IMR-90 (cell line): Measurements from ENCODE around the gene CLASP1. TPM values are rescaled to one million over a fixed set of nuclear protein-coding genes. Genes with fewer than 3 reads are reported as not detected.

Experiments
- ATAC-seq: fragments of 200-7000 bp; cut with Tn5 transposase; 2 replicates; pipeline ENCODE4 v1.9.1; 2020; ENCODE audit warnings: low read depth, mild to moderate bottlenecking, moderate library complexity
- BruUV-seq: library from RNA; stranded (reverse); fragments of 400-500 nt; replicated peaks from 2 replicates; lab custom pipeline; 2021; lab: Mats Ljungman, UMichigan
- CTCF ChIA-PET: fragments of 300-600 bp; formaldehyde crosslinking; extraction: SDS; loops from one replicate; lab custom pipeline; 2021; ENCODE audit warnings: antibody characterized with exemption; lab: Yijun Ruan, JAX
- POLR2A ChIA-PET: fragments of 300-600 bp; sonication (Branson Sonifier 250); formaldehyde crosslinking; loops from one replicate; lab custom pipeline; 2022; ENCODE audit warnings: antibody characterized with exemption; ENCODE audit not compliant: unreplicated experiment; lab: Charles Lee
- DNase-seq: peaks from one replicate; pipeline ENCODE4 v3.0.0; 2013
- H2AFZ ChIP-seq: replicated peaks from 2 replicates; pipeline ENCODE3; 2013; ENCODE audit warnings: low read length, mild to moderate bottlenecking; ENCODE audit not compliant: poor library complexity
- H2AK5ac ChIP-seq: 2 replicates; pipeline ENCODE4 v1.6.1; 2013; ENCODE audit warnings: low read depth, low read length, inconsistent platforms
- H2AK9ac ChIP-seq: replicated peaks from 2 replicates; pipeline ENCODE3; 2013; ENCODE audit warnings: mild to moderate bottlenecking, low read depth, low read length, moderate library complexity; ENCODE audit not compliant: poor library complexity
- H2BK120ac ChIP-seq: 2 replicates; pipeline ENCODE4 v1.6.1; 2013; ENCODE audit warnings: low read depth, low read length, inconsistent platforms
- H2BK15ac ChIP-seq: 3 replicates; pipeline ENCODE4 v1.6.1; 2013; ENCODE audit warnings: low read depth, low read length, inconsistent platforms
- H2BK20ac ChIP-seq: 2 replicates; pipeline ENCODE4 v1.6.1; 2013; ENCODE audit warnings: low read depth, mild to moderate bottlenecking, inconsistent platforms, low read length, moderate library complexity
- H2BK5ac ChIP-seq: 2 replicates; pipeline ENCODE4 v1.6.1; 2013; ENCODE audit warnings: mild to moderate bottlenecking, low read depth, low read length, inconsistent platforms; ENCODE audit not compliant: poor library complexity, severe bottlenecking
- H3K14ac ChIP-seq: replicated peaks from 2 replicates; pipeline ENCODE4 v1.6.1; 2013; ENCODE audit warnings: low read depth, low read length, inconsistent platforms
- H3K18ac ChIP-seq: 2 replicates; pipeline ENCODE4 v1.6.1; 2013; ENCODE audit warnings: low read depth, low read length, control low read depth
- H3K23ac ChIP-seq: 2 replicates; pipeline ENCODE4 v1.6.1; 2013; ENCODE audit warnings: low read depth, low read length, inconsistent platforms
- H3K27ac ChIP-seq: 2 replicates; pipeline ENCODE4 v1.5.1; 2013; ENCODE audit warnings: mild to moderate bottlenecking, control low read depth, low read length; ENCODE audit not compliant: insufficient read depth
- H3K27me3 ChIP-seq: 2 replicates; pipeline ENCODE4 v1.6.1; 2013; ENCODE audit warnings: low read length; ENCODE audit not compliant: control insufficient read depth, insufficient read depth
- H3K36me3 ChIP-seq: 2 replicates; pipeline ENCODE4 v1.6.1; 2013; ENCODE audit warnings: low read length, mixed read lengths; ENCODE audit not compliant: control insufficient read depth, insufficient read depth
- H3K4ac ChIP-seq: 2 replicates; pipeline ENCODE4 v1.6.1; 2013; ENCODE audit warnings: low read depth, low read length, inconsistent platforms
- H3K4me1 ChIP-seq: 2 replicates; pipeline ENCODE4 v1.6.1; 2013; ENCODE audit warnings: low read length, mixed read lengths; ENCODE audit not compliant: control insufficient read depth, insufficient read depth
- H3K4me2 ChIP-seq: 2 replicates; pipeline ENCODE4 v1.6.1; 2013; ENCODE audit warnings: low read depth, mild to moderate bottlenecking, control low read depth, low read length, moderate library complexity
- H3K4me3 ChIP-seq: 2 replicates; pipeline ENCODE4 v1.5.1; 2013; ENCODE audit warnings: low read depth, mild to moderate bottlenecking, control low read depth, low read length, moderate library complexity; ENCODE audit not compliant: insufficient read depth
- H3K56ac ChIP-seq: 2 replicates; pipeline ENCODE4 v1.6.1; 2013; ENCODE audit warnings: low read length, inconsistent platforms; ENCODE audit not compliant: insufficient read depth; ENCODE audit errors: extremely low read depth
- H3K79me1 ChIP-seq, 2 experiments: 2 replicates each; pipeline ENCODE4 v1.6.1; 2013; ENCODE audit warnings: low read length in 2 of 2, inconsistent platforms in 1 of 2, low read depth in 1 of 2
- H3K9ac ChIP-seq: 2 replicates; pipeline ENCODE4 v1.6.1; 2013; ENCODE audit warnings: low read depth, low read length, control low read depth
- H3K9me1 ChIP-seq: 2 replicates; pipeline ENCODE4 v1.6.1; 2013; ENCODE audit warnings: low read length, inconsistent platforms; ENCODE audit not compliant: insufficient read depth
- H3K9me3 ChIP-seq: 2 replicates; pipeline ENCODE4 v1.6.1; 2013; ENCODE audit warnings: low read length; ENCODE audit not compliant: control insufficient read depth, insufficient read depth
- H4K20me1 ChIP-seq: 2 replicates; pipeline ENCODE4 v1.6.1; 2013; ENCODE audit warnings: low read length, inconsistent platforms; ENCODE audit not compliant: insufficient read depth
- H4K5ac ChIP-seq: 2 replicates; pipeline ENCODE4 v1.6.1; 2013; ENCODE audit warnings: mild to moderate bottlenecking, low read depth, low read length, control low read depth
- H4K8ac ChIP-seq, 2 experiments: 2 replicates each; pipeline ENCODE4 v1.6.1; 2013; ENCODE audit warnings: low read depth in 2 of 2, low read length in 2 of 2, control low read depth in 1 of 2, inconsistent platforms in 1 of 2
- H4K91ac ChIP-seq: 2 replicates; pipeline ENCODE4 v1.6.1; 2013; ENCODE audit warnings: low read depth, low read length, inconsistent platforms; ENCODE audit not compliant: insufficient read depth
- BHLHE40 ChIP-seq: fragments of 150-350 bp; IDR thresholded peaks from 2 replicates; pipeline ENCODE4 v1.6.1; 2016; ENCODE audit warnings: mild to moderate bottlenecking, low read depth, low read length
- CEBPB ChIP-seq: IDR thresholded peaks from 2 replicates; pipeline ENCODE4 v1.6.1; 2012; ENCODE audit warnings: low read depth, low read length, improper control_type of control experiment
- CHD1 ChIP-seq: IDR thresholded peaks from 2 replicates; pipeline ENCODE4 v1.6.1; 2012; ENCODE audit warnings: low read depth, low read length, improper control_type of control experiment
- CTCF ChIP-seq: conservative IDR thresholded peaks from 2 replicates; pipeline ENCODE4 v1.5.1; 2012; ENCODE audit warnings: mild to moderate bottlenecking, low read depth, low read length, improper control_type of control experiment
- ELK1 ChIP-seq: fragments of 150-350 bp; IDR thresholded peaks from 2 replicates; pipeline ENCODE4 v1.6.1; 2016; ENCODE audit warnings: low read depth, mild to moderate bottlenecking, low read length, moderate library complexity, borderline replicate concordance
- FOS ChIP-seq: fragments of 150-350 bp; IDR thresholded peaks from 2 replicates; pipeline ENCODE4 v1.6.1; 2016; ENCODE audit warnings: low read depth, low read length
- MAFK ChIP-seq: IDR thresholded peaks from 2 replicates; pipeline ENCODE4 v1.6.1; 2012; ENCODE audit warnings: low read depth, low read length, improper control_type of control experiment
- MAZ ChIP-seq: IDR thresholded peaks from 2 replicates; pipeline ENCODE4 v1.6.1; 2012; ENCODE audit warnings: low read depth, mild to moderate bottlenecking, low read length, improper control_type of control experiment, moderate library complexity, borderline replicate concordance
- MXI1 ChIP-seq: IDR thresholded peaks from 2 replicates; pipeline ENCODE4 v1.6.1; 2012; ENCODE audit warnings: low read depth, mild to moderate bottlenecking, low read length, moderate library complexity, borderline replicate concordance
- NFE2L2 ChIP-seq: fragments of 150-350 bp; IDR thresholded peaks from 2 replicates; pipeline ENCODE4 v1.6.1; 2016; ENCODE audit warnings: low read depth, mild to moderate bottlenecking, low read length
- POLR2A ChIP-seq: IDR thresholded peaks from 2 replicates; pipeline ENCODE4 v1.6.1; 2012; ENCODE audit warnings: mild to moderate bottlenecking, low read depth, low read length
- RAD21 ChIP-seq: IDR thresholded peaks from 2 replicates; pipeline ENCODE4 v1.6.1; 2012; ENCODE audit warnings: low read length, improper control_type of control experiment
- RCOR1 ChIP-seq: IDR thresholded peaks from 2 replicates; pipeline ENCODE4 v1.6.1; 2012; ENCODE audit warnings: mild to moderate bottlenecking, low read length, improper control_type of control experiment; ENCODE audit not compliant: insufficient replicate concordance
- RFX5 ChIP-seq: IDR thresholded peaks from 2 replicates; pipeline ENCODE4 v1.8.0; 2012; ENCODE audit warnings: low read depth, mild to moderate bottlenecking, low read length, moderate library complexity
- SMC3 ChIP-seq: fragments of 150-350 bp; IDR thresholded peaks from 2 replicates; pipeline ENCODE4 v1.6.1; 2016; ENCODE audit warnings: low read depth, mild to moderate bottlenecking, antibody characterized with exemption, low read length, moderate library complexity
- dilution Hi-C: fragments of 300-500 bp; cut with HindIII; formaldehyde crosslinking; loops from one replicate; pipeline ENCODE4 v1.14.3; 2018; ENCODE audit warnings: low sequenced_read_pairs; ENCODE audit not compliant: unreplicated experiment
- in situ Hi-C: fragments of 300-500 bp; cut with MboI; formaldehyde crosslinking; loops from 3 replicates; pipeline ENCODE4 v1.14.3; 2019; ENCODE audit warnings: low sequenced_read_pairs, inconsistent platforms, mixed read lengths
- intact Hi-C: fragments of 100-400 bp; cut with micrococcal nuclease; formaldehyde crosslinking; loops from 2 replicates; pipeline ENCODE4 v1.10.0; 2022
- polyA plus RNA-seq, 3 experiments: library from polyadenylated mRNA; depleted of rRNA; stranded (reverse); fragments of >200 nt; gene quantifications; 2 replicates each; pipeline ENCODE4 v1.2.3, GENCODE V29; 2012; ENCODE audit warnings: low replicate concordance in 1 of 3
- total RNA-seq: library from RNA; depleted of rRNA; stranded (reverse); fragments of >200 nt; gene quantifications from 2 replicates; pipeline ENCODE4 v1.2.3, GENCODE V29; 2012
- TF ChIP-seq, protein P1 (sequence below): fragments of 150-350 bp; IDR thresholded peaks from 2 replicates; pipeline ENCODE4 v1.6.1; 2017; ENCODE audit warnings: mild to moderate bottlenecking, antibody characterized with exemption, low read length, low read depth

Gene CLASP1
- total and polyA plus RNA-seq, 2 of the 4 experiments (the other 2 are of a cell fraction), result 12.3 to 33.7 TPM

DNA sequence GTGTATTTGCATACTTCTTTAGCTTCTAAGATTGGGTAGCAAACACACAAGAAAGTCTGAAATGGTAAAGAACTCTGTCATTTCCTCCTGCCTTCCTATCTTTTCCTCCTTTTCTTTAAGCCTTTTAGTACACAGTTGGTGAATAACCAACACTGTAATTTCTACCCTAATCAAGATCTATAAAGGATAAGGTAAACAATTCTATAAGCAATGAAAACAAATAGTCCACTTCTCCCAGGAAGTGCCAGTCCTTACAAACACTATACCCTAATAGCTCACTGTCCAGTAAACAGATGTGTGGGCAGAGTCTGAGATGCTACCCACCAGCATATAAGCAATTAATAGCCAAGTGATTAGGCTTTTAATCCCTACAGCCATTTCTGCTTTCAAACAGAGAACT is 283.2 kb downstream of the CLASP1 start:
- intact Hi-C loops, result no loop called here
- no peak for TF ChIP-seq NFE2L2
- TF ChIP-seq ELK1, result no peak
- TF ChIP-seq BHLHE40, result no peak
- TF ChIP-seq, protein P1, sequence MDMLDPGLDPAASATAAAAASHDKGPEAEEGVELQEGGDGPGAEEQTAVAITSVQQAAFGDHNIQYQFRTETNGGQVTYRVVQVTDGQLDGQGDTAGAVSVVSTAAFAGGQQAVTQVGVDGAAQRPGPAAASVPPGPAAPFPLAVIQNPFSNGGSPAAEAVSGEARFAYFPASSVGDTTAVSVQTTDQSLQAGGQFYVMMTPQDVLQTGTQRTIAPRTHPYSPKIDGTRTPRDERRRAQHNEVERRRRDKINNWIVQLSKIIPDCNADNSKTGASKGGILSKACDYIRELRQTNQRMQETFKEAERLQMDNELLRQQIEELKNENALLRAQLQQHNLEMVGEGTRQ, result no peak
- no peak for TF ChIP-seq RFX5
- no peak for TF ChIP-seq RAD21
- TF ChIP-seq FOS, result no peak
- TF ChIP-seq MXI1, result no peak
- no peak for TF ChIP-seq MAZ
- no peak for TF ChIP-seq MAFK
- no peak for TF ChIP-seq SMC3
- no peak for TF ChIP-seq CTCF
- TF ChIP-seq POLR2A, result no peak
- no peak for TF ChIP-seq RCOR1
- TF ChIP-seq CHD1, result no peak
- no peak for TF ChIP-seq CEBPB
- no peak overlapping the region for H2BK20ac ChIP-seq
- H3K9me1 ChIP-seq, result peaks cover 55% of the 10 kb centered on the region
- no peak overlapping the region for H2AK5ac ChIP-seq
- no peak overlapping the region for H2BK5ac ChIP-seq
- H2AFZ ChIP-seq, result no peak overlapping the region
- dilution Hi-C loops, result no loop called here
- H3K56ac ChIP-seq, result no peak overlapping the region
- no peak for DNase-seq
- in situ Hi-C loops, result loop anchor here (25.0 kb wide), 1 partner anchor 679 kb away; no protein-coding TSS in a partner anchor
- H3K14ac ChIP-seq, result no peak overlapping the region
- H2BK15ac ChIP-seq, result no peak overlapping the region
- no peak for ATAC-seq
- H3K18ac ChIP-seq, result no peak overlapping the region
- CTCF ChIA-PET, result interaction anchor here (1.0 to 2.5 kb wide), 2 partner anchors 10 kb away, joined by 3 to 12 read pairs; no protein-coding TSS in a partner anchor
- POLR2A ChIA-PET, result no interaction called here
- H3K36me3 ChIP-seq, result peaks cover 36% of the 10 kb centered on the region
- no peak overlapping the region for H2BK120ac ChIP-seq
- no peak overlapping the region for H4K5ac ChIP-seq
- no peak overlapping the region for H3K4me2 ChIP-seq
- no peak overlapping the region for H4K91ac ChIP-seq
- no peaks in the 10 kb centered on the region for H3K27me3 ChIP-seq
- no peak overlapping the region for H2AK9ac ChIP-seq
- no TSS peak for BruUV-seq
- peaks cover 26% of the 10 kb centered on the region for H3K4me1 ChIP-seq
- peaks cover 7% of the 10 kb centered on the region; the same call in 1 of the 2 replicates for H4K20me1 ChIP-seq
- H3K4me3 ChIP-seq, result no peak overlapping the region
- no peak overlapping the region for H3K27ac ChIP-seq
- no peak overlapping the region for H3K9ac ChIP-seq
- H3K23ac ChIP-seq, result no peak overlapping the region
- no peak overlapping the region; the same call in 1 of the 2 replicates for H3K4ac ChIP-seq
- no peak overlapping the region for H4K8ac ChIP-seq
- peaks cover 0 to 59% of the 10 kb centered on the region in 2 experiments; a peak in 3 of 4 replicates for H3K79me1 ChIP-seq
- no peaks in the 10 kb centered on the region for H3K9me3 ChIP-seq
